GOT3 (cell line): ENCODE results near the gene SRL.

Source experiments
- DNase-seq: peaks from one replicate; lab custom pipeline; 2025; ENCODE audit warnings: mixed read lengths; lab: John Stamatoyannopoulos, UW

The SRL gene

DNA sequence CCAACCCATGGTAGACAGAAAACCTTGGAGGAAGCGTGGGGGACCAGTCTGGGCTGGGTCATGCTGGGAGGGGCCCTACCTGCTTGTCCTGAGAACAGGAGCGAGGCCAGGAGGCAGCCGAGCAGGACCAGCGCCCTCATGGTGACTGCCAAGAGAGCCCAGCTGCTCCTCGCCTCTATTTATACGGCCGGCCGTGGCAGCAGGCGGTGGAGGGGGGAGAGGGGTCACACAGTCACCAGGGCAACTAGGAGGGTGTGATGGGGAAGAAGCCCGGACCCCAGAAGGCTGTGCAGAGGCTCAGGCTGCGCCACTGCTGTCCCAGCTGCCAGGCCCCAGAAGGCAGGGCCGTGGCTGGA, at the start of gene SRL:
Gene SRL (minus strand): TSS at position 153 of the 356 bp plus-strand sequence. CDS start 13 bp downstream, at position 140.
- DNase-seq: no peak

DNA sequence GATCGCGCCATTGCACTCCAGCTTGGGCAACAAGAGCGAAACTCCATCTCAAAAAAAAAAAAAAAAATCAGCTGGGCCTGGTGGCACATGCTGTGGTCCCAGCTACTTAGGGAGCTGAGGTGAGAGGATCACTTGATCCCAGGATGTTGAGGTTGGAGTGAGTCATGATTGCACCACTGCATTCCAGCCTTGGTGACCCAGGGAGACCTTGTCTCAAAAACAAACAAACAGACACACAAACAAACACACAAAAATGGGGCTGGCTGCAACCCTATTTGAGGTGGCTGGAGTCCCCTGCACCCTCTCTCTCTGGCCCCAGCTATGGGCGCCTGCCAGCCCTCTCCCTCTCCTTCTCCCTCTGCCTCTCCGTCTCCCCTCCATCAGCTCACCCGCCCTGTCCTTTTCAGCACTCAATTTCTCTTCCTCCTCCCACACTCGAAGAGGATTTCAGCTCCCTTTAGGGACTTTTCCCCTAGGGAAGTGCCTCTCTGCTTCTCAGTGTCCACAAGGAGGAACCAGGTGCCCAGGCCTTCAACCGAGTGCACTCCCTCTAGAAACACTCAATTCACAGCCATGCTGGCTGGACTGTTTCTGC, 48.5 kb upstream of the SRL start:
- no peak for DNase-seq

- no peak for DNase-seq
Observed at GRCh38 chr16:4288148-4288921, 46.5 kb upstream of the SRL start.

- DNase-seq: no peak
Observed at GRCh38 chr16:4285167-4285566, 43.3 kb upstream of the SRL start.

DNA sequence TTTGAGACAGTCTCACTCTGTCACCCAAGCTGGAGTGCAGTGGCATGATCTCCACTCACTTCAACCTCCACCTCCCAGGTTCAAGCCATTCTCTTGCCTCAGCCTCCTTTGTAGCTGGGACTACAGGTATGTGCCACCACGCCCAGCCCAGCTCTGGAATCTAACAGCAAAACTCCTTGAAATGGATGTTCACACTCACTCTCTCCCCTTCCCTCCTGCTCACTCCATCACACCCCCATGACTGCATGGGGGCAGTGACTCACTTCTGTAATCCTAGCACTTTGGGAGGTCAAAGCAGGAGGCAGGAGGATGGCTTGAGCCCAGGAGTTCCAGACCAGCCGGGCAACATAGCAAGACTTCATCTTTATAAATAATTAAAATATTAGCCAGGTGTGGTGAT, 42.1 kb upstream of the SRL start:
- no peak for DNase-seq

- no peak for DNase-seq
Observed at GRCh38 chr16:4283441-4283840, 41.6 kb upstream of the SRL start.

GRCh38 chr16:4280625-4281024, 38.7 kb upstream of the SRL start:
- no peak for DNase-seq

DNA sequence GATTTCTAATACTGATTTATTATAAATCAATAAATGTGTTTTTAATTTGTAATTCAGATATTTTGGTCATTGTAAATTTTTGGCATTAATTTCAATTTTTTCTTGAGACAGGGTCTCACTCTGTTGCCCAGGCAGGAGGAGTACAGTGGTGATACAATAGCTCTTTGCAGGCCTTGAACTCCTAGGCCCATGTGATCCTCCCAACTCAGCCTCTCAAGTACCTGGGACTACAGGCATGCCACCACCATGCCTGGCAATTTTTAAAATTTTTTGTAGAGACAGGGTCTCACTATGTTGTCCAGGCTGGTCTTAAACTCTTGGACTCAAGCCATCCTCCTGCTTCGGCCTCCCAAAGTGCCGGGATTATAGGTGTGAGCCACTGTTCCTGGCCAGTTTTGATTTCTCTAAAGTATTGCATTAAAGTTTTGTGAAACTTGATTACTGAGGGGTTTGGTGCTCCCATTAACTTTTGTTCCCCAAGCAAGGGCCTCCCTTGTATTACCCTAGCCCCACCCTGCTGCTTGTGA, 36.2 kb upstream of the SRL start:
- no peak for DNase-seq

DNA sequence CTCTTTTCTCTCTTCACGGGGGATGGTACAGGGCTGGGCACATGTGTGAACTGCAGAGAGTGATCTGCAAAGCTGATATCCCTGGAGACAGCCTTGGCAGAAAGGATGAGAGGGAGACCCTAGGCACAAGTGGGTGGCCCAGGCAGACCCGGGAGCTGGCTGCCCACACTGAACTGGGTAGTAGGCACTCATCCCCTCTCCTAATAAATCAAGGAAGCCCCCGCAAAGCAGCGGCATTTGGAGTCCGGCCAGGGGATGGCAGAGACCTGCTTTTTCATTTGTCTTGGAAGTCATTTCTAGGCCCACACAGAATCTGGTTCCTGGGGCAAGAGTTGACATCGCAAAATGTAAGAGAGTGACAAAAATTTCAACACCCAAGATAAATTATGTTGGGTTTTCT, 34.0 kb upstream of the SRL start:
- DNase-seq: no peak

DNA sequence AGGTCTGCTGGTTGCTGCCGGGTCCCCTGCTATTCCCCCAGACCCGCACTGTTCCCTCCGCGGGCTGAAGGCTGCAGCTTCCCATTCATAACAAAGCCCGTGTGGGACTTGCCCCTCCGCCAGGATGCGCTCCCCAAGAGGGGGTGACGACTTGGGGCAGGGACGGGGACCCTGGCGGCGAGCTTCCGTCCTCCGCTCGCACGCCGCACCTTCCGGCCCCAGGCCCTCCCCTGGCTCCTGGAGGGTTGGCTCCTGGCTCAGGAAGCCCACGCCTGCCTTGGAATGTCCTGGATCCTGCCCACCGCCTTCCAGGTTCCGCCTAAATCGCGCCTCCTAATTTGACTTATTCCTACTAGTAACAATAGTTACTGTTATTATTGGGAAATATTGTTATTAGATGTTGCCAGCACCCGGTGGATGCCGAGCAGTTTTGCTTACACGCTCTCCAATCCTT, 32.0 kb upstream of the SRL start:
- DNase-seq: no peak

DNA sequence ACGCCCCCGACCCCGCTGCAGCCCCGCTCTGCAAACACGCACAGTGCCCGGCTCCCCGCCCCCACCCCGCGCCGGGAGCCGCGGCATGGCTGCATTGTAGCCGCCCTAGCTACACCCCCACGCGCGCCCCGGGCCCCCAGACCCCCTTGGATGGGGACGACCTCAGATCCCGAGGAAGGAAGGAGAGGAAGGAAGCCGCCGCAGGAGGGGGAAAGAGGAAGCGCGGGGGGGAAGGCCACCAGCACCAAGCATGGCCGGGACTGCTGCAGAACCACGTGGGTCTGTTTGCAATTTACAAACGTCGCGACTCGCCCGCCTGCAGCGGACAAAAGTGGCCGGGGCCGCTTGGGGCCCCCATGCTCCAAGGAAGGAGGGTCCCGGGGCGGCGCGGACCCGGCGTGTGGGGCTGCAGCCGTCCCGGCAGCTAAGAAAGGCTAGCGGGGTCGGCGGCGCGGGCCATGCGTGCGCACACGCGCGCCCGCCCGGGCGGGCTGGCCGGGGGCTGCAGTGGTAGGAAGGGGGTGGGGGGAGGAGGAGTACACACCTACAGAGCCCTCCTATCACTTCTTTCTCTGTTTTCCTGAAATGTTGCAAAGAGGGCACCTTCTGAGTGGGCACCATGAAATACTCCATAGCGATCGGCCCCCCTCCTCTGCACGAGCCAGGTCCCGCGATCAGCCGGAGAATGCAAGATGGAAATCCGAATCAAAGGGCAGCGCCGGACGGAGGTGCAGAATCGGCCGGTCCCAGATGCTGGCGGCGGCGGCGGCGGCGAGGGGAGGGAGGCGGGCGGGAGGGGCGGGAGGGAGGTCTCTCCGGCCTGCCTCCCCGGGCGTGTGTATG, 30.5 kb upstream of the SRL start:
- no peak for DNase-seq

- DNase-seq: peak; percentile 68
Observed at GRCh38 chr16:4271176-4272113, 29.6 kb upstream of the SRL start.

- DNase-seq: no peak
Observed at GRCh38 chr16:4270595-4270994, 28.7 kb upstream of the SRL start.

- no peak for DNase-seq
Observed at GRCh38 chr16:4270091-4270490, 28.2 kb upstream of the SRL start.

DNA sequence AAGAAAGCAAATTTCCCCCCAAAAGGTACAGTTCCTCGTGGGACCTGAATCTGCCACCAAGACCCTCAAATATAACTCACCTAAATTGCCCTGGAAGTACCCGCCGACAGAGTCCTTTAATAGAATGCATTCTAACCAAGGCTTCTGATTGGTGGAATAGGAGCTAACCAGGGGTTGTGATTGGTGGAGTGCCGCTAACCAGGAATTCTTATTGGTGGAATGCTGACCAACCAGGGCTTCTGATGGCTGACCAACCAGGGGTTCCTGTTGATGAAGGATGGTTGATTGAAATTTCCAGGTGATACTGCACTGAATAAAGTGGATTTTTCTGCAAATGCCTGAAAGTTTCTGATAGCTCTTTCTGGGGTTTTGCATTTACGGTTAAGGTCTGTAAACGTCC, 24.5 kb upstream of the SRL start:
- no peak for DNase-seq

- DNase-seq: no peak
Observed at GRCh38 chr16:4265676-4266075, 23.8 kb upstream of the SRL start.

DNA sequence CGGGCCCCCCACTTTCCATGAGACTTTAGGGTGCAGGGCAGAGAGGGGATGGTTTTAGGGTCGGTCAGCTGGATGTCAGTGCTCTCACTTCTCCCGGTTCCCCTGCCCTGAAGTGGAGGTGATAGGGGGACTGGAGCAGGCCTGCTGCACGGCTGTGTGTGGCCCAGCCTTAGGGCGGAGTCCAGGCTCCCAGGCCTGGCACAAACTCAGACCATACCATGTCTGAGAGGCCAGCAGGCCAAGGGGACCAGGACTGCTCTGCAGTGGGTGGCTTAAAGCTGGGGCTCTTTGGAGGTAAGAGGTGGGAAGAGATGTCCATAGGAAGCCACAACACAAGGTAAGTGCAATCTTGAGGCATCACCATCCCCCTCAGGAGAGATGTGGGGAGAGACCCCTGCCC, 22.7 kb upstream of the SRL start:
- no peak for DNase-seq

- no peak for DNase-seq
Observed at GRCh38 chr16:4263504-4264436, 21.9 kb upstream of the SRL start.

DNA sequence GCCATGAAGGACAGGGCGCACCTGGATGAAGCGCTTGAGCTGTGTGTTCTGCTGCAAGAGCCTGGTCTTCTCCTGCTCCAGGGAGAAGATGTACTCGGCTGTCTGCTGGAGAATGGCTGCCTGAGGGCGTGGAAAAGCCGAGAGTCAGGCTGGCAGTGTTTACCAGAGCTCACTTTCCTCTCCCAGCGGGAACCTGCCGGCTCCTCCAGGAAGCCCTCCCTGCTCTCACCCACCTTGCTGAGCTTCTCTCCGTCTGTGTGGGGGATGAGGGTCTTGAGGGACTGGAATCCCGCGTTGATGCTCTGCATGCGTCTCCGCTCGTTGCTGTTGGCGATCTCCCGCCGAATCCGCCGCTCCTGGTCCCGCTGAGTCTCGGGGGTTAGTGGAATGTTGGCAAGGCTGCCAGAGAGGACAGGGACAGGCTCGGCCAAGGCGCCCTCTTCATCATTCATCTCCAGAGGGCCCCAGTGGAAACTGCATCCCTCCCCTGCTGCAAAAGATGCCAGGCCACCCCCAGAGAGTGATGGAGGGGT, 20.5 kb upstream of the SRL start:
- no peak for DNase-seq

DNA sequence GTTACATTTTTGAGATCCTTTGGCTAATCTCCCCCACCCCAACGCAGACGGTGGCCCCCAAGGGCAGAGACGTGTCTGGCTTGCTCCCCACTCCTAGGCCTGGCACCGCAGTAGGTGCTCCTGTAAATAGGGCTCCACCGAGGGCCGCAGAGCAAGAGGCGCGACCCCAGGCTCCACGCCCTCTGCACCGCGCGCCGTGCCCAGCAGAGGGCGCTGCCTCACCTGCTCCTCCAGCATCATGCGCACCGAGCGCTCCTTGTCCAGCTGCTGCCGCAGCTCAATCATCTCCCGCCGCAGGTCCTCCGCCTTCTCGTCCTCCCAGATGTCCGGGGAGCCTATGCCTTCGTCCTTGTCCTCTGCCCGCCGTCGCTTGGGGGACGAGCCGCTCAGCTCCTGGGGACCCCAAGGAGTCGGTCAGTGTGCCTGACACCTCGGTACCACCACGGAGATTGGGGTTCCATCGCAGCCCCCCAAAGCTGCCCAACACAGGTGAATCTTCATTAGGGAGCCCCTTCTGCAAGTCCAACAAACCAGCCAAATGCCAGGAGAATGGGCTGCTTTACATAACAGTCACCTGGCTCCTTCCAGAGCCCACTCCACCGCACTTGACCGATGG, 19.8 kb upstream of the SRL start:
- DNase-seq: no peak
